Mononuclear cell (primary cell): ENCODE measurements around the gene CLPTM1L. TPM values are rescaled to one million over a fixed set of nuclear protein-coding genes. Genes with fewer than 3 reads are reported as not detected.
"Not testable (repeated sequence)": the region's sequence is repeated elsewhere in the genome, so short reads cannot be mapped to it uniquely, and the experiment has no call there.

Experiments used
- H3K27me3 ChIP-seq: 2 replicates; pipeline ENCODE4 v1.6.0; 2011; ENCODE audit warnings: low read length, control low read depth; ENCODE audit not compliant: insufficient read depth
- H3K4me1 ChIP-seq: 2 replicates; pipeline ENCODE4 v1.5.1; 2011; ENCODE audit warnings: mild to moderate bottlenecking, low read length, control low read depth; ENCODE audit not compliant: insufficient read depth
- H3K4me3 ChIP-seq: 2 replicates; pipeline ENCODE4 v1.5.1; 2011; ENCODE audit warnings: mild to moderate bottlenecking, low read length, moderate library complexity
- H3K9me3 ChIP-seq: 2 replicates; pipeline ENCODE4 v1.5.1; 2011; ENCODE audit warnings: low read depth, mild to moderate bottlenecking, control low read depth, low read length
- total RNA-seq: library from RNA; depleted of rRNA; stranded (reverse); fragments of >200 nt; gene quantifications from one replicate; pipeline ENCODE4 v1.2.3, GENCODE V29; 2012

Gene CLPTM1L
- total RNA-seq, 1 donor: 46.8 TPM

DNA sequence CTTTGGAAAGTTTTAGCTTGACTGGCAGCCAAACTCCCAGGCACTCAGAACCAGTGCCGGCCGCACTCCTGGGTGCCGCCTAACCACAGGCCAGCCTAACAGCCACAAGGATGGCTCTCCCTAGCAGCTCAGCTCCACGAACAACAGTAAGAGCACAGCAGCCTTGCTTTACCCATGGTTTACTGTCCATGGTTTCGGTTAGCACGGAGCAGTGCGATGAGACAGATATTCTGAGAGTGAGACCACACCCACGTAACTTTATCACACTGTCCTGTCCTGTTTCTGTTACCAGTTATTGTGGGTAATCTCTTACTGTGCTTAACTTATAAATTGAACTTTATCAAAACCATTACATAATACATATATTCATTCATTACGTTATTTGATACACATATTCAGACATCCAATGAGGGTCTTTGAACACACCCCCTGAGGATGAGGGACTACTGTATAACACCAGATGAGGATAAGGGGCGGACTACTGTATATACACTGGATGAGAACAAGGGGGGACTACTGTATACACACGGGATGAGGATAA, 12.4 kb downstream of the CLPTM1L start:
- no peak overlapping the region for H3K4me3 ChIP-seq
- H3K27me3 ChIP-seq: no peaks in the 10 kb centered on the region
- no peaks in the 10 kb centered on the region for H3K9me3 ChIP-seq
- H3K4me1 ChIP-seq: no peaks in the 10 kb centered on the region

DNA sequence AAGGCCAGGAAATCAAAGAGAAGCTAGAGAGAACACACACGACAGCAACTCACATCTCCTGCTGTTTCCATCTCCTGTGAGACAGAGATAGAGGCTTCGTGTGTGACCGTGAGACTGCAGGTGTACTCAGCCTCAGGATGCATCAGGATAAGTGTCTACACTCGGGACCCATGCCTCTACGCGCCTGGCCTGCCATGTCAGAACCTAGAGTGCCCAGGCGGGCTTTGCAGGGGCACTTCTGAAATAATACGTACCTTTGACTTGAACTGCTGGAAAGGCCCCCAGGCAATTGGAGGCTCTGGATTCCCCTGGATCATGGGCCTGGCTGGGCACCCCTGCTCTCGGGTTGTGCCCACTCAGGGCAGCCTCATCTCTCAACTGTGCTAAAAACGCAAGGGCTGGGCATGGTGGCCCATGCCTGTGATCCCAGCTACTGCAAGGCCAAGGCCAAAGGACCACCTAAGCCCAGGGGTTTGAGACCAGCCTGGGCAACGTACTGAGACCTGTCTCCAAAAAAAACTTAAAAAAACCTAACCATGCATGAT, 13.0 kb downstream of the CLPTM1L start:
- Histone ChIP-seq H3K27me3 (no peaks in the 10 kb centered on the region), H3K9me3 (no peaks in the 10 kb centered on the region), H3K4me3 (no peak overlapping the region), H3K4me1 (no peaks in the 10 kb centered on the region)

DNA sequence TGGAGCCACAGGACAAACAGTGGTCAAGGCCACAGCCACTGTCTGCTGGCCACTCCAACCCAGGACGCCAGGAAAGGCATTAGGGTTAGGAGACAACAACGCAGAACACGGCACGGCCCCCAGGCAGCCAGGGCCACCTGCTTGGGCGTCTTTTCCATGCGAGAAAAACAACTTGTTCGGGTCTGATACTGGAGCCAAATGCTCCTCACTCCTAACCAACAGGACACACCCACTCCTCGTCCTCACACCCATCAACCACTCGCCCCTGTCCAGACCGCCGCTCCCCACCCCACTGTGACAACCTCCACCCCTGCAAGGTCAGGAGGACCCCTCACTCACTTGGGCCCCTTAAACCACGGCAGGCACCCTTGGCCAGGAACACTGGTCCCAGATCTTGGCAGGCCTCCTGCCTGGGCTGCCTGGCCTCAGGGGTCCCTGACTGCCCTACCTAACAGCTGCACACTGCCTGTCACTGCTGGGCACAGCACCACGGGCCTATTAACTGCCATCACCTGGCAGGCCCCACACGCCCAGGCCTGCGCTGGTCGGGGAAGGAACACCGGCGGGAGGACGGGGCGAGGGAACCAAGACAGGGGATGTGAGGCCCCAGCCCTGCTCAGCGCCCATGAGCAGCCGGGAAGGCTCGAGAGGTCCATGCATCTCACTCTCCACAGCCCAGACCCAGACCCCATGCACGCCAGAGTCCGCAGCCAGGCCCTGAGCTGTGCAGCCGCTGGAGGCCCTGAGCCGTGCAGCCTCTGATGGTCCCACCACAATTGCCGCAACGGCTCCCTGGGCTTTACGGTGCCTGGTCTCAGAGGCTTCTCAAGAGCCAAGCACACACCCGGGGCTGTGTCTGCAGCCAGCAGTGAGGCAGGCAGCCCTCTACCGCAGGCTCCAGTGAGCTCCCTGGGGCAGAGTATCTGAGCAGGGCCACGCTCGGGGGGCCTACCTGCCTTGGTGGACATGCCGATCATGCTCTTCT, 13.8 kb downstream of the CLPTM1L start:
- Histone ChIP-seq H3K4me1 (no peaks in the 10 kb centered on the region), H3K9me3 (no peaks in the 10 kb centered on the region), H3K4me3 (no peak overlapping the region), H3K27me3 (no peaks in the 10 kb centered on the region)

DNA sequence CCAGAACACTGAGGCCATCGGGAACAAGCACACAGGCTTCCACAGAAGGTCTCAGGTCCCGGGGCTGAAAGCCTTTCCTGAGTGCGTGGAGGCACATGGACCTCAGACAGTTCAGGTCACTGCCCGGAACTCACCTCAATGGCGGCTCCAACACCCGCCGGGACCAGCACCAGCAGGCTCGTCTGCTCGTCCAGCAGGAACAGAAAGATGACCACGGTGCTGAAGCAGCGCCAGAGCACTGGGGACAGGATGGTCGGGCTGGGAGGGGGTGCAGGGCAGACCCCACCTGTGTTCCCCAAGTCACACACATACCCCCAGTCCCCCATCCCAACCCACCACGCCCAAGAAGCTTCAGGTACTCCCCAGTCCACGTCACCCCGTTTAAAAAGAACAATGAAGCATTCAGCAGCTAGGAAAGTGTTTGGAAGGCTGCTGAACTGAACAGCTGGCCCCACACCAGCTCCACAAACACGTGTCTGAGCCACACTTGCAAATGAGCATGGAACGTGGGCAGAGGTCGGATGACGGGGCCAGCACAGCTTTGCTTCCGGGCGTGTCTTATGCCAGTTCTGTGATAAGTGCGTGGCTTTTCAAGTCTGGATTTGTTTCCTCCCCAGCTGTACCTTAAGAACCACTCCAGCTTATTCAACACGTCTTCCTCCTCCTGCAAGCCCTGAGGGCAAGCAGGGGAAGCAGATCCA, 14.6 kb downstream of the CLPTM1L start:
- Histone ChIP-seq H3K27me3 (no peaks in the 10 kb centered on the region), H3K9me3 (no peaks in the 10 kb centered on the region), H3K4me3 (no peak overlapping the region), H3K4me1 (no peaks in the 10 kb centered on the region)

DNA sequence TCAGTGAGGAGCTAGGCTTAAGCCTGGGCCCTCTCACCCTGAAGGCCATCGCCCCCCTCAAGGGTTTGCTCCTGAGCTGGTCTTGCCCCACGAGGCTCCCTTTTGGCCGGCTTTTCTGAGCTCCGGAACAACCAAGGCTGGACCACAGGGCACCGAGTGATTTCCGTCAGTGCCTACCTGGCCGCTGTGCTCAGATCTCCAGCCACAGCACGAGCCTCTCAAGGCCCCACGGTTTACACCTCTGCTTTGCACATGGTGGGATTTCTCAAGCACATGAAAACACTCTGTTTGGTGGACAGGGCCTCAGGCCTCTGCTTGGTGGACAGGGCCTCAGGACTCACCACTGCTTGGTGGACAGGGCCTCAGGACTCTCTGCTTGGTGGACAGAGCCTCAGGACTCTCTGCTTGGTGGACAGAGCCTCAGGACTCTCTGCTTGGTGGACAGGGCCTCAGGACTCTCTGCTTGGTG, 15.8 kb downstream of the CLPTM1L start:
- no peaks in the 10 kb centered on the region for H3K27me3 ChIP-seq
- no peaks in the 10 kb centered on the region for H3K4me1 ChIP-seq
- no peaks in the 10 kb centered on the region for H3K9me3 ChIP-seq
- no peak overlapping the region for H3K4me3 ChIP-seq

DNA sequence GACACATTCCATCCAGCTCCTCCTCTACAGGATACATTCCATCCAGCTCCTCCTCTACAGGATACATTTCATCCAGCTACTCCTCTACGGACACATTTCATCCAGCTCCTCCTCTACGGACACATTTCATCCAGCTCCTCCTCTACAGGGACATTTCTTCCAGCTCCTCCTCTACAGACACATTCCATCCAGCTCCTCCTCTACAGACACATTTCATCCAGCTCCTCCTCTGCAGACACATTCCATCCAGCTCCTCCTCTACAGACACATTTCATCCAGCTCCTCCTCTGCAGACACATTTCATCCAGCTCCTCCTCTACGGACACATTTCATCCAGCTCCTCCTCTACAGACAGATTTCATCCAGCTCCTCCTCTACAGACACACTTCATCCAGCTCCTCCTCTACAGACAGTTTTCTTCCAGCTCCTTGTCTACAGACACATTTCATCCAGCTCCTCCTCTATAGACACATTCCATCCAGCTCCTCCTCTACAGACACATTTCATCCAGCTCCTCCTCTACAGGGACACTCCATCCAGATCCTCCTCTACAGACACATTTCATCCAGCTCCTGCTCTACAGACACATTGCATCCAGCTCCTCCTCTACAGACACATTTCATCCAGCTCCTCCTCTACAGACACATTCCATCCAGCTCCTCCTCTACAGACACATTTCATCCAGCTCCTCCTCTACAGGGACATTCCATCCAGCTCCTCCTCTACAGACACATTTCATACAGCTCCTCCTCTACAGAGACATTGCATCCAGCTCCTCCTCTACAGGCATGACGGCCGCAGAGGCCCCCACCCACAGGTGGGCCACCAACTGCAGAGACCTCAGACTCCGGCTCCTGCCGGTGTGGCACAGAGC, 16.4 kb downstream of the CLPTM1L start:
- not testable (repeated sequence) for H3K4me3 ChIP-seq, H3K9me3 ChIP-seq, H3K27me3 ChIP-seq, H3K4me1 ChIP-seq

DNA sequence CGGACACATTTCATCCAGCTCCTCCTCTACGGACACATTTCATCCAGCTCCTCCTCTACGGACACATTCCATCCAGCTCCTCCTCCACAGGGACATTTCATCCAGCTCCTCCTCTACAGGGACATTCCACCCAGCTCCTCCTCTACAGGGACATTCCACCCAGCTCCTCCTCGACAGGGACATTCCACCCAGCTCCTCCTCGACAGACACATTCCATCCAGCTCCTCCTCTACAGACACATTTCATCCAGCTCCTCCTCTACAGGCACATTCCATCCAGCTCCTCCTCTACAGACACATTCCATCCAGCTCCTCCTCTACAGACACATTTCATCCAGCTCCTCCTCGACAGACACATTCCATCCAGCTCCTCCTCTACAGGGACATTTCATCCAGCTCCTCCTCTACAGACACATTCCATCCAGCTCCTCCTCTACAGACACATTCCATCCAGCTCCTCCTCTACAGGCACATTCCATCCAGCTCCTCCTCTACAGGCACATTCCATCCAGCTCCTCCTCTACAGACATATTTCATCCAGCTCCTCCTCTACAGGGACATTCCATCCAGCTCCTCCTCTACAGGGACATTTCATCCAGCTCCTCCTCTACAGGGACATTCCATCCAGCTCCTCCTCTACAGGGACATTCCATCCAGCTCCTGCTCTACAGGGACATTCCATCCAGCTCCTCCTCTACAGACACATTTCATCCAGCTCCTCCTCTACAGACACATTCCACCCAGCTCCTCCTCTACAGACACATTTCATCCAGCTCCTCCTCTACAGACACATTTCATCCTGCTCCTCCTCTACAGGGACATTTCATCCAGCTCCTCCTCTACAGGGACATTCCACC, 17.8 kb downstream of the CLPTM1L start:
- not testable (repeated sequence) for H3K4me3 ChIP-seq, H3K27me3 ChIP-seq, H3K4me1 ChIP-seq, H3K9me3 ChIP-seq

DNA sequence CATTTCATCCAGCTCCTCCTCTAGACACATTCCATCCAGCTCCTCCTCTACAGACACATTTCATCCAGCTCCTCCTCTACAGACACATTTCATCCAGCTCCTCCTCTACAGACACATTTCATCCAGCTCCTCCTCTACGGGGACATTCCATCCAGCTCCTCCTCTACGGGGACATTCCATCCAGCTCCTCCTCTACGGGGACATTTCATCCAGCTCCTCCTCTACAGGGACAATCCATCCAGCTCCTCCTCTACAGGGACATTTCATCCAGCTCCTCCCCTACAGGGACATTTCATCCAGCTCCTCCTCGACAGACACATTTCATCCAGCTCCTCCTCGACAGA, 18.4 kb downstream of the CLPTM1L start:
- H3K4me3 ChIP-seq, H3K4me1 ChIP-seq, H3K27me3 ChIP-seq, H3K9me3 ChIP-seq: not testable (repeated sequence)

DNA sequence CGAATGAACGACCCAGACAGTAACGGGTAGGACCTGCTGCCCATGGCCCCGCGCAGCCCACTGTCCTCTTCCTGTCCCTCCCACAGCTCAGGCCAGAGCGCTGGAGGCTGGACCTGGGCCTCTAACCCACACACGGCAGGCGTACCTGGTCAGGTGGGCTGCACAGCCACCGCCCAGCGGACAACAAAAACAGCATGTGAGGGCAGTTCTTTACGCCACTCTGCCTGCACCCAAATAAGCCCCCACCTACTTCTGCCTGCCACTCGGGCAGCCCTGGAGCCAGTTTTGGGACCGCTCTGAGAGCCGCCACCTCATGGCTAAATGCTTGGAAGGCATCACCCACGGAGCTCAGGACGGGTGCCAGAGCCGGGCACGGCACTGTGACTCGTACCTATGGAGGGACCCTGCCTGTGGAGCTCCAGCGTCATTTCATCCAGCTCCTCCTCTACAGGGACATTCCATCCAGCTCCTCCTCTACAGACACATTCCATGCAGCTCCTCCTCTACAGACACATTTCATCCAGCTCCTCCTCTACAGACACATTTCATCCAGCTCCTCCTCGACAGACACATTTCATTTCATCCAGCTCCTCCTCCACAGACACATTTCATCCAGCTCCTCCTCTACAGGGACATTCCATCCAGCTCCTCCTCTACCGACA, 18.9 kb downstream of the CLPTM1L start:
- Histone ChIP-seq H3K4me3 (no peak overlapping the region), H3K4me1 (no peaks in the 10 kb centered on the region), H3K9me3 (no peaks in the 10 kb centered on the region), H3K27me3 (no peaks in the 10 kb centered on the region)

DNA sequence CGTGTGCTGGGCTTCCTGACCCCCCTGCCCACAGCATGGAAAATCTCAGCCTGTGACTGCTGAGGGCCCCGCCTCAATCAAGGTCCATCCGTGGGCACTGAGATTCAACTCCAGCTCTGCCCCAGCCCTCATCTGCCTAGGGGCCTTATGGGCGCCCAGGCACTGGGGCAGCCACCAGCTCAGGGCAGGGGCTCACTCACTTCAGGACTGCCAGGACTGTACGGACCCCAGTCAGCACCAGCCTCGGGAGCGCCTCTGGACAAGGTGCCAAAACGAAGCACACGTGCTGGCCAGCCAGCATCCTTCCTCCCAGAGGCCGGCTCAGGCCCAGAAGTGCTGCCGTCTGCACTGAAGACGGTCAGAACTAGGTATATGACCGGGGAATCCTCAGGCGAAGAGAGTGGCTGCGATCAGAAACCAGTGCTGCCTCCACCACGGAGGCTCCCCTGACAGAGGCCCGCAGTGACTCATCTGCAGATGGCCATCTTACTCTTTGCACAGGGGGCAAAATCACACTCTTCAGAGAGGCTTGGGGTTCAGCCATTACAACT, 19.6 kb downstream of the CLPTM1L start:
- H3K4me1 ChIP-seq: no peaks in the 10 kb centered on the region
- H3K4me3 ChIP-seq: no peak overlapping the region
- no peaks in the 10 kb centered on the region for H3K9me3 ChIP-seq
- H3K27me3 ChIP-seq: no peaks in the 10 kb centered on the region

DNA sequence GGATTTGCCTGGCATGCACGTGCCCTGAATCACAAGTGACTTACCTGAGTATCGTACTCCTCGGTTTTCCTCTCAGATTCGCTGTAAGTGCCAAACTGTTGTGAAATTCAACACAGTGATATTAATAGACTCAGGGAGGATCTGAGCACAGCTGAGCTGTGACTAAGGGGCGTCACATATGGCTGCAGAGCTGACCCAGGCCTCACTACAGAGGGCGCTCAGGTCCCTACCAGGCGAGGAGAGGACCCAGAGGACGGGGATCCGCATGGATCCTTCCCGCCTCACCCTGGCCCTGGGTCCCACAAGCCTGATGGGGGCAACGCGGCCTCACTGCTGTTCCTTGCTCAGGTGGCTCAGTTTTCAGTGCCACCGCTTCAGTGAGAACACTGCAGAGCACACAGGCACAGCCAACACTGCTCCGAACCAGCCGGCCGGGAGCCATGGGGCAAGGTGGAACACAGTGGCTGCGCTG, 20.1 kb downstream of the CLPTM1L start:
- Histone ChIP-seq H3K4me1 (no peaks in the 10 kb centered on the region), H3K4me3 (no peak overlapping the region), H3K27me3 (no peaks in the 10 kb centered on the region), H3K9me3 (no peaks in the 10 kb centered on the region)

DNA sequence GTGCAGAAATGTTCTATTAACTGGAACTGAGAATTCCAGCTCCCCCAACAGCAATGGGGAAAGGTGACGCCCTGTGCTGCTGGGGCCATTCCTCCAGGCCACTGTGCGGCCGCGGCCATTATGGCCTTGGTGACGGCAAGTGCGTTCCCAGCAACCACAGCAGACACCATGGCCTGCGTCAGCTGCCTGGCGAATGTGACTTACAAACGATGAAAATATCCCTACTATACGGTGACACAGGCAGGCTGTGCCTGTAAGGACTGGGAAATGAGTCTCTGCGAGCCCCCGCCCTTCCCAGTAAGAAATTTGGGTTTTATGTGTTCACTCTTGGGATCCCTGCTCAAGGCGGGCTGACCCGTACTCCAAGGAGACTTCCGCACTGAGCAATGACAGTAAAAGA, 20.6 kb downstream of the CLPTM1L start:
- no peaks in the 10 kb centered on the region for H3K27me3 ChIP-seq
- no peaks in the 10 kb centered on the region for H3K9me3 ChIP-seq
- H3K4me1 ChIP-seq: no peaks in the 10 kb centered on the region
- no peak overlapping the region for H3K4me3 ChIP-seq

DNA sequence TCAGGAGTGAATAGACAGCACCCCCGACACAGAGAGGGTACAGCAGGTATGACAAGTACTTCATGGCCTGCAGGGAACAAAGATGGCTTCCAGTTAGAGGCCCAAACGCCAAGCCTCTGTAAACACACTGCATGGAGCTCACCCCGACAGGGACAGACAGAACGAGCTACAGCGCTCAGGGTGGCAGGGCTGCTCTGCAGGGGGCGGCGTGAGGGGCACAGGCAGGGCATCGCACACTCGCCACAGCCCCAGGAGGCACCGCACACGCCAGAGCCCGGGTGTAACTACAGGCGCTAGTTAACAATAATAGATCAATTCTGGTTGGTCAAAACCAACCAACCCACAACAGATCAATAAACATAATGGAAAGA, 21.1 kb downstream of the CLPTM1L start:
- Histone ChIP-seq H3K4me1 (no peaks in the 10 kb centered on the region), H3K27me3 (no peaks in the 10 kb centered on the region), H3K9me3 (no peaks in the 10 kb centered on the region), H3K4me3 (no peak overlapping the region)
